Measurements from ENCODE around the gene MSH5.

The MSH5 gene

DNA sequence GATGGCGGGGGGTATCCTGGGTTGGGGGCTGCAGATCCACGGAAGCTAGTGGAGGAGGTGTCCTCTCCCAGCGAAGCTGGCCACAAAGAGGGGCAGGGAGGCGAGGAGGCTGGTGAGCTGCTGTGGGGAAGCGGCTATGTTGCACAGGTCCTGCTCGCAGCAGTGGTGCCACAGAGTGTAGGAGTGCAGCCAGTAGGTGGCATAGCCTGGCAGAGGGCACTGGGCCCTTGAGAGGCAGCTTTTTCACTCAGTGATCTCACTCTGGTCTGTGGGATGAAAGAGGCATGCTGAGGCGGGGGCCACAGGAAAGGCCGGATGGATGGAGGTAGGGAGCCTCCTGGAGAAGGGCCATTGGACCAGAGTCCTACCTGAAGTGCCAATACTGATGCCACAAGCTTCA, 27.5 kb upstream of the MSH5 start:
- no peak overlapping the region for H3K4me3 ChIP-seq
- no peak overlapping the region for H3K27ac ChIP-seq
- no peak for TF ChIP-seq CTCF (IDR thresholded peaks at IDR 0.05)
- no peak for DNase-seq (ENCODE audit: low spot score)

GRCh38 chr6:31713465-31713864, 26.3 kb upstream of the MSH5 start:
- Histone ChIP-seq H3K4me3 (no peak overlapping the region), H3K27ac (no peak overlapping the region)
- DNase-seq (ENCODE audit: low spot score) = no peak
- no peak for TF ChIP-seq CTCF (IDR thresholded peaks at IDR 0.05)

GRCh38 chr6:31713991-31714684, 25.7 kb upstream of the MSH5 start:
- H3K4me3 ChIP-seq = no peak overlapping the region
- DNase-seq (ENCODE audit: low spot score) = no peak
- TF ChIP-seq CTCF (IDR thresholded peaks at IDR 0.05) = no peak
- H3K27ac ChIP-seq = no peak overlapping the region

DNA sequence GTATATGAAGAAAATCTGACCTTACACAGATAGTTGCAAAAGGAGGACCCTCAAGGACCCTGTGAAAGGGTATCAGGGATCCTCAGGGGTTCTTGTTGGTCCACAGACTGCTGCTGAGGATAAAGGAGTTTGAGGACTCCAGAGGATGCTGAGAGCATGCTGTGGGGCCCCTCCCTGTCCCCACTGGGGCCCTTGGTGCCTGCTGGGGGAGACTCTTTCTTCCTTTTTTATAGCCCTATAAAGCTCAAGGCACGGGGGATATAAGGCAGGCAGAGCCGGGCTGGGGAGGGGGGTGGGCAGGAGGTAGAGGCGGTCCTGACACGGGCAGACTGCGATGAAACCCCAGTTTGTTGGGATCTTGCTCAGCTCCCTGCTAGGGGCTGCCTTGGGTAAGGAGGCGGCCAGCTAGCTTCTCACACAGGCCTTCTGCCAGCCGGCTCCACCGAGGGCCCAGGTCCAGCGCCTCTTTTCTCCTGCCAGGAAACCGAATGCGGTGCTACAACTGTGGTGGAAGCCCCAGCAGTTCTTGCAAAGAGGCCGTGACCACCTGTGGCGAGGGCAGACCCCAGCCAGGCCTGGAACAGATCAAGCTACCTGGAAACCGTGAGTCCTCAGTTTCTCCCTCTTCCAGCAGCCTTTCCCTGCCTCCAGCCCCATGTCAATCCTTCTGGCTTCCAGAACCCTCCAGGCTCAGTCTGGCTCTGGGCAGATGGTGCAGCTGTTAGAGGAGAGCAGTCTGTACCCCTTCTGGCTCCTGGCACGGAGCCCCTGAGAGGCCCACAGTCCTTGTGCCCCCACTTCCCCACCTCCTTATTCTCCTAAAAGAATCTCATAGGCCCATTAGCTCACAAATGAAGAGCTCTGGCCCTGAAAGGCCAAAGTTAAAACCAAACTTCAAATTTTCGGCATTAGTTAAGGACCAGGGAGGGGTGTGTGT, 24.5 kb upstream of the MSH5 start, which contains the start of gene LY6G6D:
LY6G6D (plus strand) TSS at position 327 of the 937 bp plus-strand sequence; CDS start at position 335, 8 bp downstream.
- Histone ChIP-seq H3K4me3 (no peak within 1 kb of the TSS), H3K27ac (no peak within 1 kb of the TSS)
- no peak for TF ChIP-seq CTCF (IDR thresholded peaks at IDR 0.05)
- DNase-seq (ENCODE audit: low spot score) = no peak

- no peak overlapping the region for H3K4me3 ChIP-seq
- DNase-seq (ENCODE audit: low spot score) = no peak
- no peak for TF ChIP-seq CTCF (IDR thresholded peaks at IDR 0.05)
- no peak overlapping the region for H3K27ac ChIP-seq
Measured at GRCh38 chr6:31717499-31718222, 22.1 kb upstream of the MSH5 start.

- no peak overlapping the region for H3K27ac ChIP-seq
Measured at GRCh38 chr6:31718265-31718664, 21.5 kb upstream of the MSH5 start.

More at GRCh38 chr6:31718265-31718664, 21.5 kb upstream of the MSH5 start:
- H3K4me3 ChIP-seq = no peak overlapping the region
- no peak for DNase-seq (ENCODE audit: low spot score)
- no peak for TF ChIP-seq CTCF (IDR thresholded peaks at IDR 0.05)
